ENCODE results near the gene BHLHE40. TPM values are rescaled to one million over a fixed set of nuclear protein-coding genes. Genes with fewer than 3 reads are reported as not detected.

BHLHE40 gene
- total and polyA plus RNA-seq, 8 donors = 19.3 to 66.7 (median 33.2) TPM

DNA sequence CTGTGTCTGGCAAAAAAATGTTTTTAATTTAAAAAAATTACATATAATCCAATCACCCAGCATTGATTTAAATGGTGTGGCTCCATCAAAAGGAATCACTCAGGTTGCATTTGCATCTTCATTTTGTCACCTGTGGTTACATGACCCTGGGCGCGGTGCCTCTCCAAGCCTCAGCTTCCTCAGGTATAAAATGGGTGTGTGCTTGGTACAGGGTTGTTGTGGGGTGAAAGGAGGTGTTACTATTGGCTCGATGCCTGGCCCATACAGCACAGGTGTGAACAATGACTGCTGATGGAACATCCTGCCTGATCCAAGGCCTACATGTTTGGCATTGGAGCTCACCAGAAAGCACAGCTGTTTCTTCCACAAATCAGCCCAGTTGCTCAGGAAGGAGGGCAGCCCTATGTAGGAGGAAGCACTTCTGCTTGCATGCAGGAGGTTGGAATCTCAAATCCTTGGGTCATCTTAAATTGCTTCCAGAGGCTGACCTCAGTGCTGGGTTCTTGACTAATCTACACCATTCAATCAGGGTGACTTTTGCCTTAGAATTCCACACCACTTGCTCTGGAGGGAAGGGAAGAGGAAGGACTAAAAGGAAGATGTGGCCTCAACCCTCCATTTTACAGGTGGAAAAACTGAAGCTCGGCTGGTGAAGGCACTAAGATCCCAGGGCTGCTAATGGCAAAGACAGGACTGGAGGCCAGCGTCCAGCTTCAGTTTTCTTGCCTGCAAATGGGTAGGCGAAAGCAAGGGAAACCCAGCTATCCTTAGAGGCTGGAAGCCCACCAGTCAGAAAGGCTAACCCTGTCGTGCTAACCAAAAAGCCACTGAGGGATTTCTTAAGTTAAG is 31.7 kb downstream of the BHLHE40 start:
- Histone ChIP-seq H3K4me3 (no peak overlapping the region), H3K27ac (no peak overlapping the region), H3K4me1 (peaks cover 0 to under 1% (median 0%) of the 10 kb centered on the region in 3 donors), H3K36me3 (no peaks in the 10 kb centered on the region), H3K27me3 (no peaks in the 10 kb centered on the region), H3K9me3 (no peaks in the 10 kb centered on the region)
- intact Hi-C loops (cut with DNase I) = no loop called here
- TF ChIP-seq, protein P1, sequence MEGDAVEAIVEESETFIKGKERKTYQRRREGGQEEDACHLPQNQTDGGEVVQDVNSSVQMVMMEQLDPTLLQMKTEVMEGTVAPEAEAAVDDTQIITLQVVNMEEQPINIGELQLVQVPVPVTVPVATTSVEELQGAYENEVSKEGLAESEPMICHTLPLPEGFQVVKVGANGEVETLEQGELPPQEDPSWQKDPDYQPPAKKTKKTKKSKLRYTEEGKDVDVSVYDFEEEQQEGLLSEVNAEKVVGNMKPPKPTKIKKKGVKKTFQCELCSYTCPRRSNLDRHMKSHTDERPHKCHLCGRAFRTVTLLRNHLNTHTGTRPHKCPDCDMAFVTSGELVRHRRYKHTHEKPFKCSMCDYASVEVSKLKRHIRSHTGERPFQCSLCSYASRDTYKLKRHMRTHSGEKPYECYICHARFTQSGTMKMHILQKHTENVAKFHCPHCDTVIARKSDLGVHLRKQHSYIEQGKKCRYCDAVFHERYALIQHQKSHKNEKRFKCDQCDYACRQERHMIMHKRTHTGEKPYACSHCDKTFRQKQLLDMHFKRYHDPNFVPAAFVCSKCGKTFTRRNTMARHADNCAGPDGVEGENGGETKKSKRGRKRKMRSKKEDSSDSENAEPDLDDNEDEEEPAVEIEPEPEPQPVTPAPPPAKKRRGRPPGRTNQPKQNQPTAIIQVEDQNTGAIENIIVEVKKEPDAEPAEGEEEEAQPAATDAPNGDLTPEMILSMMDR (IDR thresholded peaks at IDR 0.05) = no peak
- peak in 1 of 4 donors; percentile 21 for ATAC-seq
- FAIRE-seq = no peak
- 87 to 90% methylated on average over 7 of the region's 7 CpGs for WGBS, 2 donors
- no peak for DNase-seq

DNA sequence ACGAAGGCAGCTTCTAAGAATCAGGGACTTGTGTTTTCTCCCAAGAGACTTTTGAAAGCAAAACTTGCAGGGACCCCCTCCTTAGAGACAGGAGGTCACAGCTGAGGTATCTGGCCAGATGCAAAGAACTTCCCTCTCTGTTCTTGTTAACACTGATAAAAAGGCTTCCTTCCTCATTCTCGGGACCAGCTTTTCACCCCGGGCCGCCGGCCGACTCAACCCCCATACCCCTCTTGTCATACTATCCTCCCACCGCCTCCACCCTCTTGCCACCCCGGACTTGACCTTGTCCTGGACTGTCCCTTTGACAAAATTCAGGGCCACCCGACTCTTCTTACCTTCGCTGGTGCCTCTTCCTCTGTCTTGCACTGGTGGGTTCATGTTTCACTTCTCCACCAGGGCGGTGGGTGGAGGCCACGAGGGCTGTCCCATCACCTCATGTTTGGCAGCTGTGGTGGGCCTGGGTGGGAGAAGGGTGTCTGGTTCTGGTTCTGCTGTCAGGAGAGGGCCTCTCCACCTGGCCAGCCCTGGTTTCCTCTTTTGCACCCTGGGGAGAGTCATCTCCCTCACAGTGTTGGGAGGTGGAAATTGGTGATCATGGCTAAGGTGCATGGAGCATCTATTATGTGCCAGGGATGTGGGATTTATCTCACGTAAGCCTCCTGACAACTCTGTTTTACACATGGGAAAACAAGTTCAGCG is 32.5 kb downstream of the BHLHE40 start:
- TF ChIP-seq, protein P1 (IDR thresholded peaks at IDR 0.05) = no peak
- intact Hi-C loops (cut with DNase I) = no loop called here
- Histone ChIP-seq H3K36me3 (no peaks in the 10 kb centered on the region), H3K4me3 (no peak overlapping the region), H3K9me3 (no peaks in the 10 kb centered on the region), H3K4me1 (peaks cover 0 to 8% (median 0%) of the 10 kb centered on the region in 3 donors), H3K27me3 (no peaks in the 10 kb centered on the region), H3K27ac (no peak overlapping the region)
- DNase-seq (peak in 1 of 6 donors; percentile 49), ATAC-seq (peak in 1 of 4 donors; percentile 20), FAIRE-seq (no peak)
- WGBS, 2 donors = 79 to 82% methylated on average over 14 of the region's 14 CpGs

DNA sequence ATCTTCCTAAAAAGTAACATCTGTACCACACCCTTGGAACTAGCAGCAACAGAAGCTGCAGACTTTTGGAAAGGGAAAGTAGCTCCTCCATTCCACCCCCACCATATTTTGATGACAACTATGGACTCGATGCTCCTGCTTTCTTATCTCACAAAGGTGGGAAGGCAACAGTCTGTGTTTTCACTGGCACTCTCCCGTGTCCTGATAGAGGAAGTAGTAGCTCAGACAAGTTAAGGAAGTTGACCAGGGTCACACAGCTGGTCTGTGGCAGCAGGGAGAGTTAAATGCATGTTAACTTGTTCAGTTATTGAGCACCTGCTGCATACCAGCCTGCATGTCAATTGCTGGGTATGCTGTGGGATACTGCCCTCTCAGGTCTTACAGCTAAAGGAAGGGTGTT is 33.1 kb downstream of the BHLHE40 start:
- DNase-seq (no peak), ATAC-seq (no peak)
- intact Hi-C loops (cut with DNase I) = no loop called here

DNA sequence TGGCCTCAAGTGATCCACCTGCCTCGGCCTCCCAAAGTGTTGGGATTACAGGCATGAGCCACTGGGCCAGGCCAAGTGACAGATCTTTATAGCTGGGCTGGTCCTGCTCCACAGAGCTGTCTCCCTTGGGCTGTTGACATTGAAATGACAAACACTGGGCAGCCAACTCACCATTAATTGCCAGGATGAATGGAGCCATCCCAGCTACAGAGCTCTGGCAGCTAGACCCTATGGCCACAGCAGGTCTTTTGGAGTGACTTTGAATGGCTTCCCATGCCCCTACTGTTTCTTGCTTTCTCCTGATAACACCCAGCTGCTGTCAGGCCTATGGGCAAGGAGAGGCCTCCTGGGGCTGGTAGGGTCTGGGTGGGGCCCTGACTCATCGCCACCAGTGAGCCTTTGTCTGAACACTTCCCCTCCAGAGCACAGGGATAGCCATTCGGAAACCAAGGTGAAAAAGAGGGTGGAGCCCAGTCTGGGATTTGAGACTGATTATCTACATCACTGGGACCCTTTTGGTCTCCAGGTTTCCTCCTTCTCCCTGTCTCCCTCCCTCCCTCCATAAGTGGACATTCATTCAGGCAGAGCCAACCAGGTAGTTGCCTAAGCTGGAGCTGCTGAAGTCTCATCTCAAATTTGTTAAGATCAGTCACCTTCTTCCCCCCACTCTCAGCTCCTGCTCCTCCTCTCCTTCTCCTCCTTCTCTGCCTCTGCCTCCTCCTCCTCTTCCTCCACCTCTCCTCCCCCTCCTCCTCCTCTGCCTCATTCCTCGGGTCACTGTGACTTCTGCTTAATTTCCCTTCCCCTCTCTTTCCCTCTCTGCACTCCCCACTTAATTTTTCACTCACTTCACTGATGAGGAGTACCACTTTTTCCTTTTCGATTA is 34.0 kb downstream of the BHLHE40 start:
- TF ChIP-seq, protein P1 (IDR thresholded peaks at IDR 0.05) = no peak
- FAIRE-seq (no peak), ATAC-seq (peak in 1 of 4 donors; percentile 28), DNase-seq (no peak)
- Histone ChIP-seq H3K27ac (no peak overlapping the region), H3K4me1 (peaks cover 0 to 20% (median 0%) of the 10 kb centered on the region in 3 donors), H3K4me3 (no peak overlapping the region), H3K9me3 (no peaks in the 10 kb centered on the region), H3K36me3 (no peaks in the 10 kb centered on the region), H3K27me3 (no peaks in the 10 kb centered on the region)
- WGBS, 2 donors = 85 to 88% methylated on average over 5 of the region's 5 CpGs
- intact Hi-C loops (cut with DNase I) = no loop called here

More for the DNA sequence above, 33.1 kb downstream of the BHLHE40 start:
- no peaks in the 10 kb centered on the region for H3K9me3 ChIP-seq
- no peak overlapping the region for H3K27ac ChIP-seq
- H3K27me3 ChIP-seq = no peaks in the 10 kb centered on the region
- no peak overlapping the region for H3K4me3 ChIP-seq
- TF ChIP-seq, protein P1 (IDR thresholded peaks at IDR 0.05) = no peak
- peaks cover 0 to 15% (median 0%) of the 10 kb centered on the region in 3 donors for H3K4me1 ChIP-seq
- no peak for FAIRE-seq
- H3K36me3 ChIP-seq = no peaks in the 10 kb centered on the region
- WGBS, 2 donors = 19 to 27% methylated on average over 2 of the region's 2 CpGs

All from pancreas (tissue), 10 donors.